AG04449 (cell line): ENCODE data around the gene ASPDH.

Source experiments
- CTCF ChIA-PET: fragments of 350-600 bp; formaldehyde crosslinking; extraction: SDS; loops from one replicate; lab custom pipeline; 2021; ENCODE audit warnings: antibody characterized with exemption; lab: Yijun Ruan, JAX
- POLR2A ChIA-PET: fragments of 400-600, 350-600 bp; formaldehyde crosslinking; extraction: SDS; loops from one replicate; lab custom pipeline; 2020; ENCODE audit warnings: antibody characterized with exemption, inconsistent platforms; lab: Yijun Ruan, JAX
- DNase-seq: peaks from one replicate; pipeline ENCODE4 v3.0.0-alpha.2; 2010; ENCODE audit warnings: low read depth, low spot score
- H3K4me3 ChIP-seq: 2 replicates; pipeline ENCODE4 v1.5.1; 2011; ENCODE audit warnings: low read depth, mild to moderate bottlenecking, control low read depth, low read length
- CTCF ChIP-seq: IDR thresholded peaks from one replicate; pipeline ENCODE4 v1.5.1; 2011; ENCODE audit warnings: mild to moderate bottlenecking, moderate library complexity, low read length, control low read depth, inconsistent platforms; ENCODE audit not compliant: insufficient read depth; ENCODE audit errors: missing control alignments

ASPDH gene

GRCh38 chr19:50537769-50538230 is 24.1 kb upstream of the ASPDH start:
- TF ChIP-seq CTCF: peak; percentile 93
- peak; percentile 28 for DNase-seq
- ChIA-PET CTCF (interaction anchor here (0.6 to 8.9 kb wide), 34 partner anchors 8 to 392 kb away, joined by 3 to 148 read pairs (median 4); partner anchors contain the start of gene JOSD2), POLR2A (no interaction called here)
- H3K4me3 ChIP-seq: no peak overlapping the region

GRCh38 chr19:50537306-50537685 is 23.6 kb upstream of the ASPDH start:
- H3K4me3 ChIP-seq: no peak overlapping the region
- no peak for DNase-seq
- ChIA-PET CTCF (interaction anchor here (0.6 to 8.9 kb wide), 25 partner anchors 8 to 388 kb away, joined by 3 to 148 read pairs (median 5); partner anchors contain the start of gene JOSD2), POLR2A (no interaction called here)
- TF ChIP-seq CTCF: no peak

GRCh38 chr19:50536662-50537305 is 23.1 kb upstream of the ASPDH start:
- no peak overlapping the region for H3K4me3 ChIP-seq
- TF ChIP-seq CTCF: no peak
- ChIA-PET POLR2A (no interaction called here), CTCF (interaction anchor here (1.0 to 8.9 kb wide), 16 partner anchors 8 to 388 kb away, joined by 3 to 148 read pairs (median 6); partner anchors contain the start of gene JOSD2)
- DNase-seq: no peak

DNA sequence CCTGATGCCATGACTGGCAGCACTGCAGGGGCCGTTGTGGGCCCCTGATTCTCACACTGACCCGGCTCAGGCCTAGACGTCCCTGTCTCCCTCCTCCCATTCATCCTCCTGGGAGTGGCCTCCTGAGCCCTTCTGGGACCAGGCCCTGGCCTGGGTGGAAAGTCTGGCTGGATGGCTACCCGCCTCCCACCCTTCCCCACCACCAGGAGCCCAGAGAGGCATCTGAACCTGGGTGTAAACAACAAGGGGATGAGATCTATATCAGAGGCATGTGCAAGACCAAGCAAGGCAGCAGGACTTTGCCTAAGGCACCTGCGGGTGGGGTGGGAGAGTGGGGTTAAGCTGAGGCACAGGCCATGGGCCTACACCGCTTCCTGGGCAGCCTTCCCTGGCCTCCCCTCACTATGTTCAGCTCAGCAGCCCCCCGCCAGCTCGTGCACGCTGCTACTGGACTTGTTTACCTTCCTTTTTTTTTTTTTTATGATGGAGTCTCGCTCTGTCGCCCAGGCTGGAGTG is 22.0 kb upstream of the ASPDH start:
- CTCF ChIA-PET: interaction anchor here (0.9 to 8.9 kb wide), 5 partner anchors 11 to 386 kb away, joined by 3 to 148 read pairs (median 34); no protein-coding TSS in a partner anchor
- no peak for TF ChIP-seq CTCF
- H3K4me3 ChIP-seq: no peak overlapping the region
- POLR2A ChIA-PET: no interaction called here
- no peak for DNase-seq

- POLR2A ChIA-PET: no interaction called here
- CTCF ChIA-PET: interaction anchor here (1.5 to 8.9 kb wide), 3 partner anchors 22 to 387 kb away, joined by 3 to 148 read pairs (median 11); no protein-coding TSS in a partner anchor
- TF ChIP-seq CTCF: no peak
- H3K4me3 ChIP-seq: no peak overlapping the region
- no peak for DNase-seq
Measured at GRCh38 chr19:50534478-50534877, 20.8 kb upstream of the ASPDH start.

GRCh38 chr19:50532952-50533351 is 19.2 kb upstream of the ASPDH start:
- no peak overlapping the region for H3K4me3 ChIP-seq
- ChIA-PET CTCF (interaction anchor here (0.8 to 8.9 kb wide), 3 partner anchors 24 to 248 kb away, joined by 3 to 148 read pairs (median 11); no protein-coding TSS in a partner anchor), POLR2A (no interaction called here)
- TF ChIP-seq CTCF: no peak
- no peak for DNase-seq
